ENCODE measurements around the gene RABAC1. TPM values are rescaled to one million over a fixed set of nuclear protein-coding genes. Genes with fewer than 3 reads are reported as not detected.
"Not testable (repeated sequence)": the region's sequence is repeated elsewhere in the genome, so short reads cannot be mapped to it uniquely, and the experiment has no call there.

RABAC1 gene
- total RNA-seq, 3 donors from 2014 or later (not counting 1 experiment from before 2014, with no cell fraction given): 76.8 to 100.0 (median 78.4) TPM

DNA sequence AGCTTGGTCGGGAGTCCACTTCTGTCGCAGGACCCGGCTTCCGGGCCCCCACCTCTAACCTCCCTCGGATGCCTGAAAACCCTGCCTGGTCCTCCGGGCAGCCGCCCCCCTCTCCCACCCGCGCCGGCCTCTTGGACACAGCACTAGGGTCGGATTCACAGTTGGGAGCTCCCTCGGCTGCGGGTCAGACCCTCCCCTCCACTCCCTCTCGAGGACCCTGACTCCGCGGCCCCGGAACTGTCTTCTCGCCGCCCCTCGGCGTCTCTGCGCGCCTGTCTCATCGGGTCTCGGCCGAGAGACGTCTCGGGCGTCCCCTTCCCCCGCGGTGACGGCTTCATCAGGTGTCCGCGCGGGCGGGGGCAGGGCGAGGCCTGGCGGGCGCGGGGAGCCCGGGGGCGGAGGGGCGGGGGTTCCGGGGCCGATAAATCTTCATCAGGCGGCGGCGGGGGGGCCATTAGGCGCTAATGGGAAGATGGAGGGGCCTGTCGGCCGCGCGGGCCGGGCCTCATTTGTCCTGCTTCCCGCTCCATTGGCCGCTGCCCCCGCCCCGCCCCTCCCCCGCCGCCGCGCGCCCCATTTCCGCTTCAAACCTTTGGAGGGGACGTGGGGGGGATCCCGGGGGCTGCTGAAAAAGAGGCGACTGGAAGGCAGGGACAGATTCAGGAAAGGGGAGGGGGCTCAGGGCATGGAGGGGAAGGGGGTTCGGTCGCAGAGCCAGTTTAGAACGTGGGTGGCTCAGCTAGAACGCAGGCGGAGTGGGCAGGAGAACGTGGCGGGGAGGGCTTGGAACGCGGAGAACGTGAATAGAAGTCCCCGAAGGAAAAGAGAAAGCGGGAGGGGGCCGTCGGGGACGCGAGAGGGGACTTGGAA, 19.0 kb downstream of the RABAC1 start:
- Mint-ChIP-seq H3K27ac (peak overlapping the region; percentile 48 to 69), H3K4me3 (peak overlapping the region; percentile 81), H3K9me3 (no peaks in the 10 kb centered on the region), H3K36me3 (no peaks in the 10 kb centered on the region), H3K4me1 (peaks cover 30 to 59% of the 10 kb centered on the region in 2 donors), H3K27me3 (ENCODE audit: low read depth in 2 of 2) (peaks cover 21 to 33% of the 10 kb centered on the region in 2 donors)
- ATAC-seq (peak in 2 of 3 donors; percentile 12 to 25), DNase-seq (peak in 1 of 2 donors; percentile 62)
- Histone ChIP-seq H3K27ac (ENCODE audit: low read length) (peak overlapping the region; percentile 77), H3K27me3 (ENCODE audit: control insufficient read depth, insufficient read depth, low read length) (peaks cover 16% of the 10 kb centered on the region), H3K4me3 (ENCODE audit: low read length) (peak overlapping the region; percentile 46), H3K9me3 (ENCODE audit: control insufficient read depth, insufficient read depth, low read length) (no peaks in the 10 kb centered on the region), H3K4me1 (ENCODE audit: control insufficient read depth, insufficient read depth, low read length) (peaks cover 54% of the 10 kb centered on the region), H3K36me3 (ENCODE audit: control insufficient read depth, insufficient read depth, low read length) (no peaks in the 10 kb centered on the region)
- TF ChIP-seq, protein P1, sequence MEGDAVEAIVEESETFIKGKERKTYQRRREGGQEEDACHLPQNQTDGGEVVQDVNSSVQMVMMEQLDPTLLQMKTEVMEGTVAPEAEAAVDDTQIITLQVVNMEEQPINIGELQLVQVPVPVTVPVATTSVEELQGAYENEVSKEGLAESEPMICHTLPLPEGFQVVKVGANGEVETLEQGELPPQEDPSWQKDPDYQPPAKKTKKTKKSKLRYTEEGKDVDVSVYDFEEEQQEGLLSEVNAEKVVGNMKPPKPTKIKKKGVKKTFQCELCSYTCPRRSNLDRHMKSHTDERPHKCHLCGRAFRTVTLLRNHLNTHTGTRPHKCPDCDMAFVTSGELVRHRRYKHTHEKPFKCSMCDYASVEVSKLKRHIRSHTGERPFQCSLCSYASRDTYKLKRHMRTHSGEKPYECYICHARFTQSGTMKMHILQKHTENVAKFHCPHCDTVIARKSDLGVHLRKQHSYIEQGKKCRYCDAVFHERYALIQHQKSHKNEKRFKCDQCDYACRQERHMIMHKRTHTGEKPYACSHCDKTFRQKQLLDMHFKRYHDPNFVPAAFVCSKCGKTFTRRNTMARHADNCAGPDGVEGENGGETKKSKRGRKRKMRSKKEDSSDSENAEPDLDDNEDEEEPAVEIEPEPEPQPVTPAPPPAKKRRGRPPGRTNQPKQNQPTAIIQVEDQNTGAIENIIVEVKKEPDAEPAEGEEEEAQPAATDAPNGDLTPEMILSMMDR (IDR thresholded peaks at IDR 0.05): no peak
- WGBS (ENCODE audit: insufficient coverage): 3% methylated on average over 83 of the region's 83 CpGs
- intact Hi-C loops (cut with micrococcal nuclease): no loop called here

DNA sequence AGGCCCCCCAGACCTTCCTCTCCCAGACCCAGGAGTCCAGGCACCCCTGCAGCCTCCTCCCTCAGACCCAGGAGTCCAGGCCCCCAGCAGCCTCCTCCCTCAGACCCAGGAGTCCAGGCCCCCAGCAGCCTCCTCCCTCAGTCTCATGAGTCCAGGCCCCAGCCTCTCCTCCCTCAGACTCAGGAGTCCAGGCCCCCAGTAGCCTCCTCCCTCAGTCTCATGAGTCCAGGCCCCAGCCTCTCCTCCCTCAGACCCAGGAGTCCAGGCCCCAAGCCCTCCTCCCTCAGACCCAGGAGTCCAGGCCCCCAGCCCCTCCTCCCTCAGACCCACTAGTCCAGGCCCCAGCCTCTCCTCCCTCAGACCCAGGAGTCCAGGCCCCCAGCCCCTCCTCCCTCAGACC, 19.9 kb downstream of the RABAC1 start:
- not testable (repeated sequence) for H3K4me3 Mint-ChIP-seq; H3K27ac ChIP-seq (ENCODE audit: low read length)
- H3K4me1 ChIP-seq (ENCODE audit: control insufficient read depth, insufficient read depth, low read length): peaks cover 54% of the 10 kb centered on the region

DNA sequence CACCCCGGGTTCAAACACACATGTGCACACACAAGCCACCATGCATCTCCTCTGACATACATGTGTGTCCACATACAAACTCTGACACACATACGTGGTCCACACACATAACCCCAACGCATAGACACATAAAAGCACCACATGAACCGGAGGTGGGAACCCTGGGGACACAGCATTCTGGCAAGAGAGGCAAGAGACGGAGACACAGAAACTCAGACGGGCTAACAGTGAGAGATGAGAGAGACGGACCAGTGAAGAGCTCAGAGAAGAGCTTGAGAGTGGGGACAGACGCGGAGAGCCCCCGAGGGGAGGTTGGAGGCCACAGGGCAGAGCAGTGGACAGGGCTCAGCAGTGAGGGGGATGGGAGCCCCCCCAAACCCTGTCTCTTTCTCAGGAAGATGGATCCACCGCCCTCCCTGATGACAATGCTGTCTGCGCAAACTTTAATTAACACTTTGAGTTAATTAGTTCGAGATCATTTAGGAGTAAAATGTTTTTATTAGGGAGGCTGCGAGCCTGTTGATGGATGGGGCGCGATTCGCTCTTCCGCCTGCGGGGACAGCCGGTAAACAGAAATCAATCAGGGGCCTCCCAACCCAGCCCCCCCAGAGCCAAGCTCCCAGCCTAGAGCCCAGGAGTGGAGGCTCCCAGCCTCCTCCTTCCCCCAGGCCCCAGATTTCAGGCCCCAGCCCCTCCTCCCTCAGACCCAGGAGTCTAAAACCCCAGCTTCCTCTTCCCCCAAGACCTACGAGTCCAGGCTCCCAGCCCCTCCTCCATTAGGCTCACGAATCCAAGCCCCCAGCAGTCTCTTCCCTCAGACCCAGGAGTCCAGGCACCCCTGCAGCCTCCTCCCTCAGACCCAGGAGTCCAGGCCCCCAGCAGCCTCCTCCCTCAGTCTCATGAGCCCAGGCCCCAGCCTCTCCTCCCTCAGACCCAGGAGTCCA, 21.3 kb downstream of the RABAC1 start:
- Histone ChIP-seq H3K27ac (ENCODE audit: low read length) (no peak overlapping the region), H3K9me3 (ENCODE audit: control insufficient read depth, insufficient read depth, low read length) (no peaks in the 10 kb centered on the region), H3K4me1 (ENCODE audit: control insufficient read depth, insufficient read depth, low read length) (peaks cover 54% of the 10 kb centered on the region), H3K4me3 (ENCODE audit: low read length) (no peak overlapping the region), H3K27me3 (ENCODE audit: control insufficient read depth, insufficient read depth, low read length) (peaks cover 16% of the 10 kb centered on the region), H3K36me3 (ENCODE audit: control insufficient read depth, insufficient read depth, low read length) (no peaks in the 10 kb centered on the region)
- no peak for DNase-seq
- Mint-ChIP-seq H3K9me3 (no peaks in the 10 kb centered on the region), H3K4me1 (peaks cover 35 to 65% of the 10 kb centered on the region in 2 donors), H3K36me3 (no peaks in the 10 kb centered on the region), H3K27me3 (ENCODE audit: low read depth in 2 of 2) (peaks cover 23 to 34% of the 10 kb centered on the region in 2 donors), H3K27ac (peak overlapping the region in 1 of 2 donors; percentile 92), H3K4me3 (peak overlapping the region; percentile 3)
- TF ChIP-seq, protein P1 (IDR thresholded peaks at IDR 0.05): no peak
- WGBS (ENCODE audit: insufficient coverage): 76% methylated on average over 19 of the region's 22 CpGs
- intact Hi-C loops (cut with micrococcal nuclease): no loop called here
- ATAC-seq: no peak

More for the DNA sequence above, 19.9 kb downstream of the RABAC1 start:
- H3K9me3 Mint-ChIP-seq; H3K9me3 ChIP-seq (ENCODE audit: control insufficient read depth, insufficient read depth, low read length); DNase-seq; H3K36me3 Mint-ChIP-seq; H3K4me3 ChIP-seq (ENCODE audit: low read length); intact Hi-C loops (cut with micrococcal nuclease); ATAC-seq; H3K36me3 ChIP-seq (ENCODE audit: control insufficient read depth, insufficient read depth, low read length): not testable (repeated sequence)
- H3K27me3 ChIP-seq (ENCODE audit: control insufficient read depth, insufficient read depth, low read length): peaks cover 16% of the 10 kb centered on the region
- Mint-ChIP-seq H3K27ac (peak overlapping the region in 1 of 2 donors; percentile 69), H3K4me1 (peaks cover 28 to 59% of the 10 kb centered on the region in 2 donors), H3K27me3 (ENCODE audit: low read depth in 2 of 2) (peaks cover 27 to 35% of the 10 kb centered on the region in 2 donors)
